ENCODE data around the gene C1orf159. TPM values are rescaled to one million over a fixed set of nuclear protein-coding genes. Genes with fewer than 3 reads are reported as not detected.

Gene C1orf159
- polyA plus RNA-seq, 1 donor (not counting 4 experiments of a cell fraction or from before 2014, with no cell fraction given), result 6.1 TPM

GRCh38 chr1:1082239-1082775 is 33.6 kb downstream of the C1orf159 start:
- TF ChIP-seq EZH2 (IDR thresholded peaks at IDR 0.05; ENCODE audit: low read length) (no peak), CTCF (optimal IDR thresholded peaks at IDR 0.05 in 1 of 3, IDR thresholded peaks at IDR 0.05 in 1 of 3, conservative IDR thresholded peaks at IDR 0.05 in 1 of 3; ENCODE audit: extremely low read depth in 1 of 3, insufficient read depth in 2 of 3, low read length in 3 of 3) (no peak)
- H3K9me1 ChIP-seq (ENCODE audit: control insufficient read depth, extremely low read depth, insufficient read depth, low read length), result no peaks in the 10 kb centered on the region
- peaks cover 0 to 6% of the 10 kb centered on the region in 2 experiments for H3K36me3 ChIP-seq (ENCODE audit: control insufficient read depth in 2 of 2, extremely low read depth in 1 of 2, insufficient read depth in 2 of 2, low read length in 2 of 2)
- no peak overlapping the region for H3K9ac ChIP-seq (ENCODE audit: control insufficient read depth, extremely low read depth, insufficient read depth, low read length)
- H3K4me2 ChIP-seq (ENCODE audit: control insufficient read depth, extremely low read depth, insufficient read depth, low read depth, low read length), result no peak overlapping the region
- H3K27ac ChIP-seq (ENCODE audit: control insufficient read depth, insufficient read depth, low read length), result no peak overlapping the region
- dilution Hi-C loops (cut with MboI; ENCODE audit: extremely low pct_ligation_motif_present, low sequenced_read_pairs), result no loop called here
- no peaks in the 10 kb centered on the region for H4K20me1 ChIP-seq (ENCODE audit: control insufficient read depth, extremely low read depth, insufficient read depth, low read length)
- no peak overlapping the region for H3K4me3 ChIP-seq (ENCODE audit: control insufficient read depth in 2 of 3, extremely low read depth in 1 of 3, insufficient read depth in 2 of 3, low read depth in 1 of 3, low read length in 3 of 3)
- no peak overlapping the region for H2AFZ ChIP-seq (ENCODE audit: control insufficient read depth, low read length)
- peaks cover 12% of the 10 kb centered on the region for H3K4me1 ChIP-seq (ENCODE audit: control insufficient read depth, extremely low read depth, insufficient read depth, low read length)
- H3K79me2 ChIP-seq (ENCODE audit: control insufficient read depth, insufficient read depth, low read length), result no peaks in the 10 kb centered on the region
- FAIRE-seq (no peak), DNase-seq (ENCODE audit: low read depth, low spot score) (no peak)
- no peaks in the 10 kb centered on the region for H3K27me3 ChIP-seq (ENCODE audit: control insufficient read depth, extremely low read depth, insufficient read depth, low read length)
- no peaks in the 10 kb centered on the region for H3K9me3 ChIP-seq (ENCODE audit: control insufficient read depth, low read depth, low read length)

DNA sequence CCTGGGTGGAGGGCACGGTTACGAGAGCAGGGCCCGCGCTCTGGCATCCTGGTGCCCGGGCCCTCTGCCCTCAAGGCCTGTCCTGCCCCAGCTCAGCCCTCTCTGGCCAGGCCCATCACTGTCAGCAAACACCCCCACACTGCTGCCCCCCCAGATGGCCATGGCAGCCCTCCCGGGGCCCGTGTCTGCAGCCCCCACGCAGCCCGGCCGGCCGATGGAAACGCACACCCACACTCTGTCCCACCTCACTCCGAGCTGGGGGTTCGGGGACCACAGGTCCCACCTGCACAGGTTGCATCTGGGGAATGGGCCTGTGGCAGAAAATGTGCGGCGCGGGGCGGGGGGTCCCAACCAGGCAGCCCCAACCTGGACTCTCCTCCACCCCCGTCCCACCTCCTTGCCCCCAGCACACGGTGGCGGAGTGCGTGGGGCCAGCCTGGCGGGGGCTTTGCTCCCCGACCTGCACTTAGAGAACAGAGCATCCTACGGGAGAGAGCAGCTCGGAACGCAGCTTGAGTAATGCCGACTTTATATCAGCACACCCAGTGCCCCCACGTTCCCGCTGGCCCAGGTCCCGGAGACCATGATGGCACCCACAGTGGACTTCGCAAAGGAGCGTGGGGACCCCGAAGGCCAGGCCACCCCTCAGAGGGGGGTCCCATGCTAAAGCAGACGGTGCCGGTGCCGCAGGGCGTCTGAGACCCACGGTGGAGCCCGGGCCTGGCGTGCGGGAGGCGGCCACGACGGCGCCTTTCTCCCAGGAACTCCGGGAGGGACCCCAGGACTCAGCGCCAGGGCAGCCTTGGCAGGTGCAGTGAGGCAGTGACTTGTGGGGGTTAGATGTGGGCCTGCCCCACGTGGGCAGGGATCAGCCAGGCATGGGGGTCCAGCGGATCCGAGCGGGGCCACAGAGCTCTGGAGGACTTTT is 34.3 kb downstream of the C1orf159 start:
- Histone ChIP-seq H3K79me2 (ENCODE audit: control insufficient read depth, insufficient read depth, low read length) (no peaks in the 10 kb centered on the region), H3K9me3 (ENCODE audit: control insufficient read depth, low read depth, low read length) (no peaks in the 10 kb centered on the region), H3K36me3 (ENCODE audit: control insufficient read depth in 2 of 2, extremely low read depth in 1 of 2, insufficient read depth in 2 of 2, low read length in 2 of 2) (peaks cover 0 to 6% of the 10 kb centered on the region in 2 experiments), H3K4me1 (ENCODE audit: control insufficient read depth, extremely low read depth, insufficient read depth, low read length) (peaks cover 12% of the 10 kb centered on the region), H3K27me3 (ENCODE audit: control insufficient read depth, extremely low read depth, insufficient read depth, low read length) (no peaks in the 10 kb centered on the region), H4K20me1 (ENCODE audit: control insufficient read depth, extremely low read depth, insufficient read depth, low read length) (no peaks in the 10 kb centered on the region), H2AFZ (ENCODE audit: control insufficient read depth, low read length) (no peak overlapping the region), H3K9ac (ENCODE audit: control insufficient read depth, extremely low read depth, insufficient read depth, low read length) (no peak overlapping the region), H3K4me2 (ENCODE audit: control insufficient read depth, extremely low read depth, insufficient read depth, low read depth, low read length) (no peak overlapping the region), H3K27ac (ENCODE audit: control insufficient read depth, insufficient read depth, low read length) (no peak overlapping the region), H3K9me1 (ENCODE audit: control insufficient read depth, extremely low read depth, insufficient read depth, low read length) (no peaks in the 10 kb centered on the region), H3K4me3 (ENCODE audit: control insufficient read depth in 2 of 3, extremely low read depth in 1 of 3, insufficient read depth in 2 of 3, low read depth in 1 of 3, low read length in 3 of 3) (no peak overlapping the region)
- FAIRE-seq (no peak), DNase-seq (ENCODE audit: low read depth, low spot score) (no peak)
- dilution Hi-C loops (cut with MboI; ENCODE audit: extremely low pct_ligation_motif_present, low sequenced_read_pairs), result no loop called here
- no peak for TF ChIP-seq CTCF (optimal IDR thresholded peaks at IDR 0.05 in 1 of 3, IDR thresholded peaks at IDR 0.05 in 1 of 3, conservative IDR thresholded peaks at IDR 0.05 in 1 of 3; ENCODE audit: extremely low read depth in 1 of 3, insufficient read depth in 2 of 3, low read length in 3 of 3)
- TF ChIP-seq EZH2 (IDR thresholded peaks at IDR 0.05; ENCODE audit: low read length), result no peak

Measured in keratinocyte (primary cell).